HG03095 (cell line): ENCODE results near the gene PRDM13.
"Not testable (repeated sequence)": the region's sequence is repeated elsewhere in the genome, so short reads cannot be mapped to it uniquely, and the experiment has no call there.

Experiments
- ATAC-seq: cut with Tn5 transposase; IDR thresholded peaks from one replicate; pipeline ENCODE4 v1.9.1; 2021; ENCODE audit warnings: moderate library complexity; ENCODE audit not compliant: unreplicated experiment

PRDM13 gene

DNA sequence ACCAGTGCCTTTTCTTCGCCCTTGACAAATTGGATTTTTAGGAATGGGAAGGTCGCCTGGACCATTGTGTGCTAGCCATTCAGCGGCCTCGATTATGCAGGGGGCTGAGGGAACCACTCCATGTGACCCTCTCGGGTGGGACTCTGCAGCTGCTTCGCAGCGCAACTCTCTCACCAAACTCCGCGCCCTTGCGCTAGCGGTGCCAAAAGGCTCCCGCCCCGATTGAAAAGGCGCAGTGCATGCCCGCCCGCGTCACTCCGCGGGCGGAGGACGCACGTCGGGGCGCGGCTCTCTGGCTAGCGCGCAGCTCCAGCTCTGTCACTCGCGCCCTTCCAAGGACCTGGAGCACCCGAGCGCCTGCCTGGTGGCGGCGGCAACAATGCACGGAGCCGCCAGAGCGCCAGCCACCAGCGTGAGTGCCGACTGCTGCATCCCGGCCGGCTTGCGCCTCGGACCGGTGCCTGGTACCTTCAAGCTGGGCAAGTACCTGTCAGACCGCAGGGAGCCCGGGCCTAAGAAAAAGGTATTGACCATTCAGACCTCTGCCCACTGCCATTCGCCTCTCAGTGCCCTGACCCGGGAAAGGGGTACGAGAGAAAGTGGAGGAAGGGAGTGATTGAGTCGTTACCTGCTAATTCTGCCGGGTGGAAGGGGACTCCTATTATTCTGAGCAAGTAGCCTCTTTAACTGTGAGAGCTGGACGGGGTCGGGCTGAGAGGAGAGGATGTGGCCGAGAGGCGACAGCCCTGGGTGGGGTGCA lies at the start of gene PRDM13:
TSS of gene PRDM13 (plus strand) at position 178 of the 760 bp plus-strand sequence. CDS start at position 380, 202 bp downstream.
- no peak for ATAC-seq

DNA sequence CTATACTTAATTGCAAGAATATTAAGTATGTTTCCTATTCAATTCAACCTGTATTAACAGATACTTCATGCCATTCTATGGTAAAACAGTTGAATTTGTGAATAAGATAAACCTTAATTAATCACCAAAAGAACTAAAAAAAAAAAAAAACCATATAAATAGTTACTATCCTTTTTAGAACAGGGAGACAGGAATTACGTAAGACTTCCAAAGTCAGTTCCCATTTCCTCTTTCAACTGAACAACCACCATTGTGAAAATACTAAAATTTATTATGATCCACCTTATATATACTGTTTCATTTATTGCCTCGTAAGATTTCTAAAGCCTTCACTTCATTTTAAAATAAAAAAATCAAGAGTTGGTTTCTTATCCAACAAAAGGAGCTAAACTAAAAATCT lies 47.6 kb upstream of the PRDM13 start:
- no peak for ATAC-seq

- no peak for ATAC-seq
These were observed 46.0 kb upstream of the PRDM13 start for GRCh38 chr6:99560668-99561067.

GRCh38 chr6:99563056-99563723 lies 43.4 kb upstream of the PRDM13 start:
- ATAC-seq, result no peak

GRCh38 chr6:99568103-99568933 lies 38.3 kb upstream of the PRDM13 start, which contains the start of gene CCNC:
Gene CCNC, minus strand, starts transcription at chr6:99568660. Its CDS starts 133 bp downstream, at chr6:99568527.
- peak; percentile 98 for ATAC-seq

GRCh38 chr6:99573980-99574617 lies 32.5 kb upstream of the PRDM13 start:
- no peak for ATAC-seq

GRCh38 chr6:99575544-99576227 lies 30.9 kb upstream of the PRDM13 start:
- no peak for ATAC-seq

DNA sequence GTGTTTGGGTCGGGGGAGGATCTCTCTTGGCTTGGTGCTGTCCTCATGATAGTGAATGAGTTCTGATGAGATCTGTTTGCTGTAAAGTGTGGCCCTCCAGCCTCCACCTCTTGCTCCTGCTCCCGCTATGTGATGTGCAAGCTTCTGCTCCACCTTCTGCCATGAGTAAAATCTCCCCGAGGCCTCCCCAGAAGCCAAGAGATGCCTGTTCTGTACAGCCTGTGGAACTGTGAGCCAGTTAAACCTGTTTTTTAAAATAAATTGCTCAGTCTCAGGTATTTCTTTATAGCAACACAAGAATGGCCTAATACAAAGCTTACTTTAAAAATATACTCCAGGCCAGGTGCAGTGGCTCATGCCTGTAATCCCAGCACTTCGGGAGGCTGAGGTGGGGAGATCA lies 26.9 kb upstream of the PRDM13 start:
- ATAC-seq, result no peak

DNA sequence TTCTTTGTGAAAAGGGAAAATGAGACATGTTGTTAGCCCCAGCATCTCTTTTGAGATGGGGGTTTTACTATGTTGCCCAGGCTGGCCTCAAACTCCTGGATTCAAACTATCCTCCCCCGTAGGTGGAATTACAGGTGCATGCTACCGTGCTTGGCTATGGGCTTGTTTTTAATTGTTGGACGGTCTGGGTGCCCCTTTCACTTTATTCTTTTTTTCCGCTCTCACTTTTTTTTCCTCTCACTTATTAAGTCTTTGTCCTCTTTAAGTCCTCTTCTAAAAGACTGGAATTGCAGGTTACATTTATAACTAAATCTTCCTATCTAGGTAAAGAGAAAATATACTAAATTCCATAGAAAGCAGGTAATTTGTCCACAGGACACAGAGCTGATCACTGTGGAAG lies 18.8 kb upstream of the PRDM13 start:
- no peak for ATAC-seq

DNA sequence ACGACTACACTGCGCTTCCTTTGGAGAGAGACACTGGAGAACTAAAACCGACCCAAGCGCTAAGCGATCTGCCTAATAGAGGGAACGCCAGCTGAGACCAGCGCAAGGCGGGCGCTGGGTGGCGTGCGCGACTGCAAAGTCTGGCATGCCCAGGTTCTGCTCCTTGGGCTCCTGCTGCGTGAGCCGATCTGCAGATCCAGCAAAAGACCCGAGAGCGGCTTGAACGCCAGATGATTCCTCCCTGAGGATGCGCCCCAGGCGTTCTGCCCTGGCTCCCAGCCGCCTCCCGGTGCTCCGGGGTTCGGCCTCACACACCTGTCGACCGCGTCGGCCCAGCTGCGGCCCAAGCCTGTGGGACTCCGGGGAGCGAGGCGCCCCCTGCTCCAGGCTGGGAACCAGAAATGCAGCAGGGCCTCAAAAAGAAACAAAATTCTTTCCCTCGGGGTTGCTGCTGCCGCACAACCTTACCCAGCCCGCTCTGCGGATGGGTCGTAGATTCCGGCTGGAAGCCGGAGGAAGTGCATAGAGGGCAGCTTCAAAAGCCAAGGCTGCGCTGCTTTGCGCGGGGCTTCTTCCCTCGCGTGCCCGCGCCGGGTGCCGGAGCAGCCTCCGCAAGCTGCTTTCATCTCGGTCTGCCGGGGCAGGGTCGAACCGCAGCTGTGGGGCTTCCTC lies 17.9 kb upstream of the PRDM13 start:
- peak; percentile 94 for ATAC-seq

DNA sequence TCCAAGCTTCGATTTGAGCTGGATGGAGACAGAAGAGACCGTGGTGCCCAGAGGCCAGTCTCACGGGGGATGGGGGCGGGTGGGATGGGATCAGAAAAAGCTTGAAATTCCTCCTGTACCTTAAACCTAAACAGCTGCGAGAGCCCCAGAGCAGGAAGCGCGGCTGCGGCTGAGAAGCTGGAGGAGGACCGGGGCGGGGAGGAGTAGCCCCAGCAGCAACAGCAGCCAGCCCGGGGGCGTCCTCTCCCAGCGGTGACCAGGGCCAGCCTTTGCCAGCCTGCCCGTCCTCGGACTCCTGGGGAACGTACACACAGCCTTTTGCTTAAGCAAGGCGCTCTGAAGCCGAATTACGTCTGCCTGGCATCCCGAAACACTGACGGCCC lies 17.4 kb upstream of the PRDM13 start:
- peak; percentile 29 for ATAC-seq

- no peak for ATAC-seq
These were observed 16.6 kb upstream of the PRDM13 start for GRCh38 chr6:99589907-99590493.

- ATAC-seq, result no peak
These were observed 15.6 kb upstream of the PRDM13 start for GRCh38 chr6:99590728-99591672.

GRCh38 chr6:99591673-99592364 lies 14.8 kb upstream of the PRDM13 start:
- no peak for ATAC-seq

DNA sequence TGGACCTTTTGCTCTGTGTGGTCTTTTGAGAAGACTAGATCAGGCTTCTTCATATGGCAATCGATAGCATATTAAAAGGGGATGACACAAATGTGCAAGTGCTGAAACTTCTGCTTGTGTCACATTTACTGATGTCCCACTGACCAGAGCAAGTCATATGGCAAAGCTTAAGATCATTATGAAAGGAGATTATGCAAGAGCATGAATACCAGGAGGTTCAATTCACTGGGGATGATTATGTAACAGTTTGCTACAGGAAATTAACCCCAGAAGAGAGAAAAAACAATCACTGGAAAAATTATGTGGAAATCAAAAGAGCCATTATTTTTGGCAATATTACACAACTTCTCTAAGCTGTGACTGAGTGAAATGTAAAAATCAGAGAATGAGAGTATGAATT lies 13.7 kb upstream of the PRDM13 start:
- ATAC-seq, result no peak

- not testable (repeated sequence) for ATAC-seq
These were observed 11.9 kb upstream of the PRDM13 start for GRCh38 chr6:99594696-99595095.

DNA sequence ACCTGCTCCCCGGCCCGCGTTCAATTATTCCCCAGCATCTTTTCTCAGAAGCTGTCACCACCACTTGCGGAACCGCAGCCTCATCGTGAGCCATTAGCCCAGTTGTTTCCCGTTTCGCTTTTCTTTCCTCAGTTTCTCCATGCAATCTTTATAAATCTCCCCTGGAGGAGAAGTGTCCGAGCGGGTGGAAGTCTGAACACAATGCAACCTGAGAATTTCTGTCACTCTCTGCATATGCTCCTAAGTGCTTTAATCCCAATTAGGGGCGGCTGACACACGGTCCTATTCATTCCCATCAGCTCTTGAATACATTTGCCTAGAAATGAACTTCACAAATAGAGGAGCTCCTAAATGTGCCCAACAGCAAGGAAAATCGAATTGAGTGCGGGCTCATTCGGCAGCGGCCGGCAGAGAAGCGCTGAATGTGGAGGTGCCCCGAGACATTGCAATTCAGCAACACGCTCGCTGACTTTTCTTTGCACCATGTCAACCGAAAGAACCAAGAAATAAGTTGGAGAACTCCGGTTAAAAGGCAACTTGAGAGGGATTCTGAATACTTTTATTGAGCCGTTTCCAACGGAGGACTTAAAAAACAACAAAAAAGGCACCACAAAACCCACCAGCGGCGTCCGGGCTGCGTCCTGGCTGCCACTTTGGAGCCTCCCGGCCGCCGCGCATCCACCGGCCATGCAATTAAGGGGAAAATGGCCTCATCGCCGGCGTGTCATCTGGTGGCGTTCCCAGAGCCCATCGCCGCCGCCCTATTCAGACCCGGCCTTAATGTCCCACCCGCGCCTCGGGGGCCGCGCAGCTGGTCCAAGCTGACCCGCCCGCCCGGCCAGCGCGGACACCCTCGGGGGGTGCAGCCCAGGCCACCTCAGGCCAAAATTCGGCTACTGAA lies 3.9 kb upstream of the PRDM13 start:
- no peak for ATAC-seq
